ENCODE measurements around the gene TMEM41A.
"Not testable (repeated sequence)": the region's sequence is repeated elsewhere in the genome, so short reads cannot be mapped to it uniquely, and the experiment has no call there.

TMEM41A gene

GRCh38 chr3:185486394-185486793 is 12.4 kb downstream of the TMEM41A start:
- DNase-seq: no peak

DNA sequence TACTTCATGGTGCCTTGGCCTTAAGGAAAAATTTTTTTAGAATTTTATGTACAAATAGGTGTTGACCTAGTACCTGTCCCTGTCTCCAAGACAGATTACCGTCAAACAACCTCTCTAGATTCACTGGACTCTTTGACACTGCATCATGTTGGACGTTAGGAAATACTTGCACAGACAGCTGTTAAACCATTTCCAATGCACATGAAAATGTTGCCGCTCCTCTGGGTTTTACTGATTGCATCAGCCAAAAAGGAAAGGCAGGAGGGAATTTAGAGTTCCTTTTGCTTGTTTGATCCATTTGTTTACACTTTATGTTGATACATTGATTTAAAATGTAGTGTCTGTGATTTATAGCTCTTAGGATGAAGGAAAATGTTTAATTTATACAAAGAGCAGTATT is 14.5 kb downstream of the TMEM41A start:
- no peak for DNase-seq

GRCh38 chr3:185479373-185479945 is 19.4 kb downstream of the TMEM41A start:
- DNase-seq: no peak

DNA sequence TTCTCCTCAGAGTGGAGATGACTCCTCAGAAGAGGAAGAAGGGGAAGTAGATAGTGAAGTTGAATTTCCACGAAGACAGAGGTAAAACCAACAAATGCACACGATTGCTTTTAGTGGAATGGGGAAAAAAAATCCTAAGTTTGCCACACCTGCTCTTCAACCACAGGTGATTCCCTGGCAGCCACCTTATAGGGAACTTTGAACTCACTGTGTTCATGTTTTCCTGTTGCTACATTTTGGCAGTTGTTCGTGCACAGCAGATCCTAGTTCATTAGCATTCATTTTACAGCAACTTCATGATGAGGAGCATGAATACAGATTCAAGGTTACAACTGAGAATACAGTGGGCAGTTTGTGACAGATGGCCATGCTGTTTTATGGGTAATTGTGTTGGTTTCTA is 21.5 kb downstream of the TMEM41A start:
- no peak for DNase-seq

- not testable (repeated sequence) for DNase-seq
Measured at GRCh38 chr3:185474922-185475321, 23.9 kb downstream of the TMEM41A start.

DNA sequence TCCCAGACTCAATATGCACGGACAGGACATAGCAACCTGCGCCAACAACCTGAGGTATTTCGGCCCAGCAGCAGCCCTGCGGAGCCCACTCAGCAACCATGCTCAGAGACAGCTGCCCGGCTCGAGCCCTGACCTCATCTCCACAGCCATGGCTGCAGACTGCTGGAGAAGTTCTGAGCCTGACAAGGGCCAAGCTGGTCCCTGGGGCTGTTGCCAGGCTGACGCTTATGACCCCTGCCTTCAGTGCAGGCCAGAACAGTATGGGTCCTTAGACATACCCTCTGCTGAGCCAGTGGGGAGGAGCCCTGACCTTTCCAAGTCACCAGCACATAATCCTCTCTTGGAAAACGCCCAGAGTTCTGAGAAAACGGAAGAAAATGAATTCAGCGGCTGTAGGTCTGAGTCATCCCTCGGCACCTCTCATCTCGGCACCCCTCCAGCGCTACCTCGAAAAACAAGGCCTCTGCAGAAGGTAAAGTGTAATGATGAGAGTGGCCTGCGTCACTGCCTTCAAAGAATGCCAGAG is 25.5 kb downstream of the TMEM41A start:
- DNase-seq: no peak

GRCh38 chr3:185470323-185470722 is 28.5 kb downstream of the TMEM41A start:
- no peak for DNase-seq

- DNase-seq: no peak
Measured at GRCh38 chr3:185469542-185469941, 29.3 kb downstream of the TMEM41A start.

- not testable (repeated sequence) for DNase-seq
Measured at GRCh38 chr3:185466123-185466522, 32.7 kb downstream of the TMEM41A start.

GRCh38 chr3:185465471-185465870 is 33.4 kb downstream of the TMEM41A start:
- DNase-seq: no peak

GRCh38 chr3:185460719-185461350 is 38.0 kb downstream of the TMEM41A start:
- DNase-seq: no peak

GRCh38 chr3:185460309-185460708 is 38.5 kb downstream of the TMEM41A start:
- DNase-seq: no peak

GRCh38 chr3:185457376-185457775 is 41.5 kb downstream of the TMEM41A start:
- no peak for DNase-seq

DNA sequence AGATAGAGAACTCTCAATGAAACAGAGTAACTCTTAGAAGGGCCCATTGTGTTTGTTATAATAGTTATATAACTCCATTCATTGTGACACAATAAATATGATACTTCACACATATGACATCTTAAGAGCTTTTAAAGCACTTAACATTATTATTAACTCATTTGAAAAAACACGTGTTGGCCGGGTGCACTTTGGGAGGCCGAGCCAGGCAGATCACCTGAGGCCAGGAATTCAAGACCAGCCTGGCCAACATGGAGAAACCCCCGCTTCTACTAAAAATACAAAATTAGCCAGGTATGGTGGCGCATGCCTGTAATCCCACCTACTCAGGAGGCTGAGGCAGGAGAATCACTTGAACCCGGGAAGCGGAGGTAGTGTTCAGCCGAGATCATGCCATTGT is 47.4 kb downstream of the TMEM41A start:
- not testable (repeated sequence) for DNase-seq

- DNase-seq: no peak
Measured at GRCh38 chr3:185448107-185448506, 50.7 kb downstream of the TMEM41A start.

- no peak for DNase-seq
Measured at GRCh38 chr3:185444329-185444728, 54.5 kb downstream of the TMEM41A start.

- DNase-seq: no peak
Measured at GRCh38 chr3:185442031-185442430, 56.8 kb downstream of the TMEM41A start.

DNA sequence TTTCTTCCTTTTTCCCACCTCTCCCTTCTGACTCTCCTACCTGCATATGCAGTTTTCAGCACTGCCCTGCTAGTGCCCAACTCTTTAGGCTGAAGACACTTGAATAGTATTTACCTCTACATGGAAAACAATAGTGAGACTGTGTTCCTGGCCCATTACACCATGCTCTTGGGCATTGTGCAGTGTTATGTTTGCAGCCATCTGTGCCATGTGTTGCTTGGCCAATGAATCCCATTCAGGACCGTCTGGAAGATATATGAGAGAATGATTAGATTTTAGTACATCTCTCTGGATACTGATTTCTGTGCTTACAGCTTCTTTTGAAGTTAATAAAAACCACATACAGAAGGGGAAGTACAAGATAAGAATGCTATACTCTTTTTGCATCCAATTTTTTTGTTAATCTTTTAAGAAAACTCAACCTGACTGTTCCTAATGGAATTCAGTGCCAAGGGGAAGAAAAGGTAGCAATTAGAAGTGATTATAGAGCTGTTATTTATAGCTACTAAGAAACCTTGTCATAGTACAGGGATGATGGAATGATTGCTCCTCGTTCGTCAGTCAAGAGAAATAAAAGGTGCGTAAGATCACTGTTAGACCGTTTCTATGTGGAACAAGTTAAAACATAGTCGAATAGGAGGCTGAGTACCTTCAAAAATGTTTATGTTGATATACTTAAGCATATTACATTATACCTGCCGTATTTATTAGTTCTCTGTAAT is 58.9 kb downstream of the TMEM41A start:
- no peak for DNase-seq

Data from KG1 (cell line).